Measurements from ENCODE around the gene DPP8.
"Not testable (repeated sequence)": the region's sequence is repeated elsewhere in the genome, so short reads cannot be mapped to it uniquely, and the experiment has no call there.

- TF ChIP-seq, protein P1, sequence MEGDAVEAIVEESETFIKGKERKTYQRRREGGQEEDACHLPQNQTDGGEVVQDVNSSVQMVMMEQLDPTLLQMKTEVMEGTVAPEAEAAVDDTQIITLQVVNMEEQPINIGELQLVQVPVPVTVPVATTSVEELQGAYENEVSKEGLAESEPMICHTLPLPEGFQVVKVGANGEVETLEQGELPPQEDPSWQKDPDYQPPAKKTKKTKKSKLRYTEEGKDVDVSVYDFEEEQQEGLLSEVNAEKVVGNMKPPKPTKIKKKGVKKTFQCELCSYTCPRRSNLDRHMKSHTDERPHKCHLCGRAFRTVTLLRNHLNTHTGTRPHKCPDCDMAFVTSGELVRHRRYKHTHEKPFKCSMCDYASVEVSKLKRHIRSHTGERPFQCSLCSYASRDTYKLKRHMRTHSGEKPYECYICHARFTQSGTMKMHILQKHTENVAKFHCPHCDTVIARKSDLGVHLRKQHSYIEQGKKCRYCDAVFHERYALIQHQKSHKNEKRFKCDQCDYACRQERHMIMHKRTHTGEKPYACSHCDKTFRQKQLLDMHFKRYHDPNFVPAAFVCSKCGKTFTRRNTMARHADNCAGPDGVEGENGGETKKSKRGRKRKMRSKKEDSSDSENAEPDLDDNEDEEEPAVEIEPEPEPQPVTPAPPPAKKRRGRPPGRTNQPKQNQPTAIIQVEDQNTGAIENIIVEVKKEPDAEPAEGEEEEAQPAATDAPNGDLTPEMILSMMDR (IDR thresholded peaks at IDR 0.05; ENCODE audit: borderline replicate concordance, extremely low read depth, low read length, poor library complexity, severe bottlenecking): not testable (repeated sequence)
- not testable (repeated sequence) for TF ChIP-seq EZH2 (IDR thresholded peaks at IDR 0.05; ENCODE audit: borderline replicate concordance, low read depth, low read length, severe bottlenecking)
These were observed 62.2 kb downstream of the DPP8 start for GRCh38 chr15:65455256-65455655.

Measured in DND-41 (cell line).